ENCODE data around the gene MARCHF3.

- TF ChIP-seq CTCF (IDR thresholded peaks at IDR 0.05; ENCODE audit: insufficient read depth, low read depth, low read length) (no peak), EZH2 (IDR thresholded peaks at IDR 0.05; ENCODE audit: insufficient read depth, low read length) (no peak)
Observed at GRCh38 chr5:126995039-126995438, 35.3 kb downstream of the MARCHF3 start.
